A172 (cell line): ENCODE measurements around the gene CYP2C9. TPM values are rescaled to one million over a fixed set of nuclear protein-coding genes. Genes with fewer than 3 reads are reported as not detected.
A peak's percentile ranks its signal among the peaks of the same experiment; 100 is the strongest.
"Not testable (repeated sequence)": the region's sequence is repeated elsewhere in the genome, so short reads cannot be mapped to it uniquely, and the experiment has no call there.

Experiments used
- DNase-seq: peaks from one replicate; pipeline ENCODE4 v3.0.0-alpha.2; 2015; ENCODE audit warnings: low spot score
- total RNA-seq: library from RNA; depleted of rRNA; stranded (reverse); fragments of >200 nt; shearing (Covaris generic); gene quantifications from 2 replicates; pipeline ENCODE4 v1.2.3, GENCODE V29; 2014; rRNA removed

CYP2C9 gene
- not detected in 2 replicates for total RNA-seq

DNA sequence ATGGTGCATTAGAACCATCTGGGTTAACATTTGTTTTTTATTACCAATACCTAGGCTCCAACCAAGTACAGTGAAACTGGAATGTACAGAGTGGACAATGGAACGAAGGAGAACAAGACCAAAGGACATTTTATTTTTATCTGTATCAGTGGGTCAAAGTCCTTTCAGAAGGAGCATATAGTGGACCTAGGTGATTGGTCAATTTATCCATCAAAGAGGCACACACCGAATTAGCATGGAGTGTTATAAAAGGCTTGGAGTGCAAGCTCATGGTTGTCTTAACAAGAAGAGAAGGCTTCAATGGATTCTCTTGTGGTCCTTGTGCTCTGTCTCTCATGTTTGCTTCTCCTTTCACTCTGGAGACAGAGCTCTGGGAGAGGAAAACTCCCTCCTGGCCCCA lies at the start of gene CYP2C9:
CYP2C9 (plus strand) TSS at position 276 of the 400 bp plus-strand sequence; CDS start at position 301, 25 bp downstream.
- DNase-seq, result no peak

GRCh38 chr10:94889123-94889522 lies 49.3 kb upstream of the CYP2C9 start:
- DNase-seq, result no peak

DNA sequence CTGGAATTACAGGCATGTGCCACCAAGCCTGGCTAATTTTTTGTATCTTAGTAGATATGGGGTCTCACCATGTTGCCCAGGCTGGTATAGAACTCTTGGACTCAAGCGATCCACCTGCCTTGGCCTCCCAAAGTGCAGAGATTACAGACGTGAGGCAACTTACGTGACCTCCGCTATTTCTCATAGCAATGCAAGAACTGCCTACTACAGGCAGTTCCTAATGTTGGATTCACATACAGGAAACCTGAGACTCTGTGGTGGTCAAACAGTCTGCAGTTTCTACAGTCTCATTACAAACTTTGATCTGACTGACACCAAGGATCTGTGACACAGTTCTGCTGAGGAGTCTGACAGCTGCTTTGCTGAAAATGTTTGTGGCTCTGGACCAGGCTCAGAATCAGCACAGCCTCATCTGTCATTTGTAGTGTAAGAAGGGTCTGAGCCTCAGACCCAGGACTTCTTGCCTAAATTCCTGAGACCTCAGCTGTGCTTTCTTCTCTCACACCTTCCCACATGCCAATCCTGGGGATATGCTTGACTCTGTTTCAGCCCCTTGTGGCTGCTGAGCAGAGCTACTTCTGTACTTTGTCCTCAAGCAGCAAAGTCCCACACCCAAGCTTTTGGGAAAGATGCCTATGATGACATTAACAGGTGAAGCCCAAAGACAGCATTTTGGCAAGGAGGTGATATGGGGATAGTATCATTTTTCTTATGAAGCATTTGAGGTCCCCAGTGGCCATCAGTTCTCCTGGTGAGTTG lies 48.0 kb upstream of the CYP2C9 start:
- DNase-seq, result no peak

GRCh38 chr10:94898414-94898813 lies 40.0 kb upstream of the CYP2C9 start:
- DNase-seq, result not testable (repeated sequence)

DNA sequence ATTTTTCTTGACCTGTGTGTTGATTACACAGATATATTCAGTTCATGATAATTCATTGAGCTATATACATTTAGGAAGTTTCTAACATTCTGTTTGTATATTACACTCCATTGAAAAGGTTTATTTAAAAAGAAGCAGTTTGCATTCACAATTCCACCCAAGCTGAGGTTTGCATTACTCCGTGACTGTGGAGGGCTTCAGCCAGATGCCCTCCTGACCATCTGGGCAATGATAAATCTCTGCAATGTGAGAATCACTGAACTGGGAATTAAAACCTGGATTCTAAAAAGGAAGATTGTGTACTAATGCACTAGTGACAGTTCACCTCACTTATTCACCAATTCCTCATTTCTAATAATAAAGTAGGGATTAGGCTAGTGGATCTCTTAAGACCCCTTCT lies 36.4 kb upstream of the CYP2C9 start:
- DNase-seq, result no peak

GRCh38 chr10:94902570-94902969 lies 35.9 kb upstream of the CYP2C9 start:
- DNase-seq, result no peak

DNA sequence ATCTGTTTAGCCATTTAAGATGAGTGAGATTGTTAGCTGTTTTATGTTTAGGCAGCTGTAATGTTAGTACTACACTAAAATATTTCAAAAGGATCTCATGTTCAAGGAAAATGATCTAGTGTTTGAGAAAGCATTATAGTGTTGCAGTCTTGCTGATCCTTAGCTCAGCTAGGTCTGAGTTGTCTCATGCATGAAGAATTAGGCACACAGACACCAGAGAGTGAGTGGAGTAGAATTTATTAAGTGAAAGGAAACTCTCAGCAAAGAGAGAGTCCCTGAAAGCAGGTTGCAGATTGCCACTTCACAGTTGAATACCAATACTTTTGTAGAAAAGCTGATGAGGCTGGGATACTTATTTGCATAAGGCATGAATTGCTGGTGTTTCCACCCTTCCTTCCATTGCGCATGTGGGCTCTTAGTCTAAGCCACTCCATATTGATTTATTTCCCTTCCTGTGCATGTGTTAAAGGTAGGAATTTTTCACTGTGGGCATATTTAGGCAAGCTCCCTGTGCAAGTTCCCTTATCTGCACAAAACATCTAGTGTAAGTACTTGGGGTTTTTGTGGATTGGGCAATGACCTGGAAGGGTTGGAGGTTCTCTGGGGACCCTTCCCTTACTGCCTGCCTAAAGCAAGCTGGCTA lies 33.8 kb upstream of the CYP2C9 start:
- DNase-seq, result not testable (repeated sequence)

GRCh38 chr10:94916423-94916822 lies 22.0 kb upstream of the CYP2C9 start:
- no peak for DNase-seq

- no peak for DNase-seq
Observed at GRCh38 chr10:94936721-94937120, 1.7 kb upstream of the CYP2C9 start.

- DNase-seq, result peak; percentile 4
Observed at GRCh38 chr10:94943432-94944103, 5.1 kb downstream of the CYP2C9 start.

DNA sequence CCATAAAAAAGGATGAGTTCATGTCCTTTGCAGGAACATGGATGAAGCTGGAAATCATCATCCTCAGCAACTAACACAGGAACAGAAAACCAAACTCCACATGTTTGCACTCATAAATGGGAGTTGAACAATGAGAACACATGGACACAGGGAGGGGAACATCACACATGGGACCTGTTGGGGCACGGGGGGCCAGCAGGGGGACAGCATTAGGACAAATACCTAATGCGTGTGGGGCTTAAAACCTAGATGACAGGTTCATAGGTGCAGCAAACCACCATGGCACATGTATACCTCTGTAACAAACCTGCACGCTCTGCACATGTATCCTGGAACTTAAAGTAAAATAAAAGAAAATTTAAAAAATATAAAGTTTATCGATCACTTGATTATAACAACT lies 7.7 kb downstream of the CYP2C9 start:
- not testable (repeated sequence) for DNase-seq

DNA sequence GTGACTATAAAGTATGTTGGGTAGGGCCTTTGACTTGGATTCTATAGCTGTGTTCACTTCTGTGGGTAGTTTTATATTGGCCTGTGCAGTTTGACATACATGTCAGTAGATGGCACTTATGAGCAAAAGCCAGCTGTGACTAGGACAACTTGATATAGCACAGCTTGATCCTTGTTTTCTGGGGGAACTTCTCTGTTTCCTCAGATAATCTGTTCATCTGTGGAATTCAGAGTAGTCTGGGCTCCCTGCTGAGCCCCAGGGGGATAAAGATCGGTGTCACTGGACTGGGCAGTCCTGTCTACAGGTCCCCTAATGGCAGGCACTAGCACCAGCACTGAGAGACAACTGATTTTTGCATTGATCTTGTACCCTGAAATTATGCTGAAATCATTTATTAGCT lies 25.4 kb downstream of the CYP2C9 start:
- peak; percentile 36 for DNase-seq

GRCh38 chr10:94983555-94983954 lies 45.1 kb downstream of the CYP2C9 start:
- no peak for DNase-seq

DNA sequence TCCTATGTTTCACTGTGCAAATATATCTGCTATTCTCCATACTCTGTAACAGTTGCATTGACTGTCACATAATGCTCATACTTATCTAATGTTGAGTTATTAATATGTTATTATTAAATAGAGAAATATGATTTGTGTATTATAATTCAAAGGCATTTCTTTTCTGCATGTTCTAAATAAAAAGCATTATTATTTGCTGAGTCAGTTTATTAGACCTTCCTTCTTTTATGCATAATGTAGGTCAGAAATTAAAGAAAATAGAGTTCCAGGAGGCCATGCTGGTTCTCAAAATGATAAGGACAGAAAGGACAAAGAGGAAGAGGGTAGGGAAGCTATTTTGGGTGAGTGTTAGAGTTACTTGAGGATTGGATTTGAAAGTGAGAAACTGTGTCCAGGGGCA lies 50.7 kb downstream of the CYP2C9 start:
- DNase-seq, result no peak

GRCh38 chr10:94991243-94991888 lies 52.9 kb downstream of the CYP2C9 start:
- peak; percentile 60 for DNase-seq

DNA sequence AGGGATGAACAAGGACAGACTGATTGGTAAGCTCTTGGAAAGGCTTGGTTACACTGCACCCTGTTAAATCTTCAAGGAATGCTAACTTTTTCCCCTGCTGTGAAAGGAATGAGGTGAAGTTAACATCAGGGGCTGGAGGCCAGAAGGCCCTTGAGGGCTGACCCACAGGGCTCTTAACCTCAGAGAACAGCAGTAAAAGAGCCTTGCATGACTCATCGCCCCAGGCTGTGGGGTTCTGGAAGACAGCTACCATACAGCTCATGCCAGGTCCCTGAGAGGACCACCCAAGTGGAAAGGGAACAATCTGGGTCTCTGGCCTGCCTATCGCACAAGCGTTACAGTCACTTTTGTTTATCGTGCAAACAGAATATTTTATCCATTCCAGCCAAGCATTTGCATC lies 54.4 kb downstream of the CYP2C9 start:
- peak; percentile 23 for DNase-seq

GRCh38 chr10:94997741-94998174 lies 59.3 kb downstream of the CYP2C9 start:
- DNase-seq, result no peak

GRCh38 chr10:95026461-95026860 lies 88.0 kb downstream of the CYP2C9 start:
- DNase-seq, result no peak

DNA sequence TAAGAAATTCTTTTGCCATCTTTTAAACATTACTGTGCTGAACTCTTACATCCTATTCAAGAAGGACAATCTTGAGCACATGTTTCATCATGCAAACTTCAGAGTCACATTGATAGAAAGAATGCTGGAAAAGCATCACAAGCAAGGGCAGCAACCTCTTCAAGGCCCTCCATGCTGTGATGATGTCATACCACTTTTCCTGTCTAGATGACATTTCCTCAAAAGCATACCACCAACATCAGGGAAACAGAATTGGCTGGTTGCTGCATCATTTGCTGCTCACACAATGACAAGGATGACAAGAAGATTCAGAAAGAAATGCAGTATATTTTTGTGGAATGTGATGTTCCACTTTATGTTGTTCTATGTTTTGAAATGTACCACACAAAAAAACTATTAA lies 93.2 kb downstream of the CYP2C9 start:
- no peak for DNase-seq

- DNase-seq, result no peak
Observed at GRCh38 chr10:95034401-95034800, 95.9 kb downstream of the CYP2C9 start.

- no peak for DNase-seq
Observed at GRCh38 chr10:95035332-95036295, 97.2 kb downstream of the CYP2C9 start.
